Activated naive CD4-positive, alpha-beta T cell treated with anti-CD3 and anti-CD28 coated beads, Interleukin-2, amount 50 U/mL, for 72 hours (primary cell): ENCODE data around the gene SLC25A30. TPM values are rescaled to one million over a fixed set of nuclear protein-coding genes. Genes with fewer than 3 reads are reported as not detected.
A peak's percentile ranks its signal among the peaks of the same experiment; 100 is the strongest.
"Not testable (repeated sequence)": the region's sequence is repeated elsewhere in the genome, so short reads cannot be mapped to it uniquely, and the experiment has no call there.

Experiments
- ATAC-seq, 2 donors: fragments of 150-1000 bp; cut with Tn5 transposase; 2 replicates each; pipeline ENCODE4 v1.10.0; 2021; ENCODE audit warnings: mild to moderate bottlenecking in 2 of 2, moderate library complexity in 2 of 2
- DNase-seq, 2 donors: peaks; one replicate each; pipeline ENCODE4 v3.0.0; 2021 to 2022; ENCODE audit warnings: low spot score in 2 of 2
- H3K27ac Mint-ChIP-seq, 2 donors: one replicate each; pipeline ENCODE4 v1.8.0; 2022; ENCODE audit warnings: mild to moderate bottlenecking in 2 of 2, mixed read lengths in 2 of 2
- H3K36me3 Mint-ChIP-seq, 2 donors: one replicate each; pipeline ENCODE4 v1.8.0; 2022; ENCODE audit warnings: mixed read lengths in 2 of 2
- H3K9me3 Mint-ChIP-seq, 2 donors: one replicate each; pipeline ENCODE4 v1.8.0; 2022; ENCODE audit warnings: mixed read lengths in 2 of 2
- total RNA-seq, 2 donors: library from RNA; stranded (reverse); gene quantifications; one replicate each; pipeline ENCODE4 v1.2.3, GENCODE V29; 2022

Gene SLC25A30
- total RNA-seq, 2 donors from 2014 or later, result 10.5 to 19.7 TPM

GRCh38 chr13:45384474-45385174, 33.5 kb downstream of the SLC25A30 start:
- no peak overlapping the region for H3K27ac Mint-ChIP-seq
- peaks cover 0 to 3% of the 10 kb centered on the region in 2 donors for H3K9me3 Mint-ChIP-seq
- peaks cover 6 to 19% of the 10 kb centered on the region in 2 donors for H3K36me3 Mint-ChIP-seq
- no peak for ATAC-seq
- no peak for DNase-seq

- ATAC-seq, result not testable (repeated sequence)
- H3K36me3 Mint-ChIP-seq, result peaks cover 6 to 19% of the 10 kb centered on the region in 2 donors
These were observed 35.4 kb downstream of the SLC25A30 start for GRCh38 chr13:45382739-45383138.

DNA sequence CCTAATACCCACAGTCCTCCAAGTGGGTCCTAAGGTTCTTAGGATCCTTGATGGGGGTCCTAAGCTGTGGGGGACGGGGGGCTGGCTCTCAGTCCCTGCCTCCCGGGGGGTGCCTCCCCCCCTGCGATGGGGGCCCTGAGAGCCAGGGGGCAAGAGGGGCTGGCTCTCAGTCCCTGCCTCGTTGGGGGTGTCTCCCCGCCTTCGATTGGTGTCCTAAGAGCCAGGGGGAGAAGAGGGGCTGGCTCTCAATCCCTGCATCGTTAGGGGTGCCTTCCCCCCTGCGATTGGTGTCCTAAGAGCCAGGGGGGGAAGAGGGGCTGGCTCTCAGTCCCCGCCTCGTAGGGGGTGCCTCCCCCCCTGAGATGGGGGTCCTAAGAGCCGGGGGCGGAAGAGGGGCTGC, 37.0 kb downstream of the SLC25A30 start:
- ATAC-seq, result no peak
- H3K36me3 Mint-ChIP-seq, result peaks cover 6 to 8% of the 10 kb centered on the region in 2 donors
- H3K27ac Mint-ChIP-seq, result no peak overlapping the region
- no peaks in the 10 kb centered on the region for H3K9me3 Mint-ChIP-seq
- no peak for DNase-seq

More at GRCh38 chr13:45382739-45383138, 35.4 kb downstream of the SLC25A30 start:
- H3K27ac Mint-ChIP-seq, DNase-seq, H3K9me3 Mint-ChIP-seq: not testable (repeated sequence)

DNA sequence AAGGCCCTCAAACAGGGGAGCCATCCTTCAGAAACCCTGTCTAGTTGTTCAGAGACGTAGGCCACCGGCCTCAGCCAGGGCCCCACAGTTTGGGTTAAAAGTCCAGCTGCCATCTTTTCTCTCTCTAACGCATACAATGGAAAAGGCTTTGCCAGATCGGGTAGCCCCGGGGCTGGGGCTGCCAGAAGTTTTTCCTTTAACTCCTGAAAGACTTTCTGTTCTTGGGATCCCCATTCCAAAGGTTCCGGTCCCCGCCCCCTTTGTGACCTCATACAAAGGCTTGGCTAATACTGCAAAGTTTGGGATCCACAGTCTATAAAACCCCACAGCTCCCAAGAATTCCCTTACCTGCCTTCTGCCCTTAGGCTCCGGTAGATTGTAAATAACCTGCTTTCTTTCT, 37.5 kb downstream of the SLC25A30 start:
- not testable (repeated sequence) for H3K27ac Mint-ChIP-seq, H3K9me3 Mint-ChIP-seq, DNase-seq, ATAC-seq, H3K36me3 Mint-ChIP-seq

DNA sequence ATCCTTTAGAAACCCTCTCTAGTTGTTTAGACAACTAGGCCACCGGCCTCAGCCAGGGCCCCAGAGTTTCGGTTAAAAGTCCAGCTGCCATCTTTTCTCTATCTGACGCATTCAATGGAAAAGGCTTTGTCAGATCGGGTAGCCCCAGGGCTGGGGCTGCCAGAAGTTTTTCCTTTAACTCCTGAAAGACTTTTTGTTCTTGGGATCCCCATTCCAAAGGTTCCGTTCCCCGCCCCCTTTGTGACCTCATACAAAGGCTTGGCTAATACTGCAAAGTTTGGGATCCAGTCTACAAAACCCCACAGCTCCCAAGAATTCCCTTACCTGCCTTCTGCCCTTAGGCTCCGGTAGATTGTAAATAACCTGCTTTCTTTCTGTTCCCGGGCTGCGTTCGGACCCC, 38.7 kb downstream of the SLC25A30 start:
- not testable (repeated sequence) for DNase-seq, ATAC-seq, H3K9me3 Mint-ChIP-seq, H3K27ac Mint-ChIP-seq, H3K36me3 Mint-ChIP-seq

DNA sequence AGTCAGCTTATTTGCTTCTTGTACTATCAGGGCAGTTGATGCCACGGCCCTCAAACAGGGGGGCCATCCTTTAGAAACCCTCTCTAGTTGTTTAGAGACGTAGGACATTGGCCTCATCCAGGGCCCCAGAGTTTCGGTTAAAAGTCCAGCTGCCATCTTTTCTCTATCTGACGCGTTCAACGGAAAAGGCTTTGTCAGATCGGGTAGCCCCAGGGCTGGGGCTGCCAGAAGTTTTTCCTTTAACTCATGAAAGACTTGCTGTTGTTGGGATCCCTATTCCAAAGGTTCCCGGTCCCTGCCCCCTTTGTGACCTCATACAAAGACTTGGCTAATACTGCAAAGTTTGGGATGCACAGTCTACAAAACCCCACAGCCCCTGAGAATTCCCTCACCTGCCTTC, 39.4 kb downstream of the SLC25A30 start:
- not testable (repeated sequence) for DNase-seq, H3K27ac Mint-ChIP-seq, H3K9me3 Mint-ChIP-seq, H3K36me3 Mint-ChIP-seq, ATAC-seq

DNA sequence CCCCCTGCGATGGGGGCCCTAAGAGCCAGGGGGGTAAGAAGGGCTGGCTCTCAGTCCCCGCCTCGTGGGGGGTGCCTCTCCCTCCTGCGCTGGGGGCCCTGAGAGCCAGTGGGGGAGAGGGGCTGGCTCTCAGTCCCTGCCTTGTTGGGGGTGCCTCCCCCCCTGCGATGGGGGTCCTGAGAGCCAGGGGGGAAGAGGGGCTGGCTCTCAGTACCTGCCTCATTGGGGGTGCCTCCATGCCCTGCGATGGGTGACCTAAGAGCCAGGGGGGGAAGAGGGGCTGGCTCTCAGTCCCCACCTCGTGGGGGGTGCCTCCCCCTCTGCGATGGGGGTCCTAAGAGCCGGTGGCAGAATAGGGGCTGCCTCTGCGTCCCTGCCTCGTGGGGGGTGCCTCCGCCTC, 40.9 kb downstream of the SLC25A30 start:
- ATAC-seq, H3K36me3 Mint-ChIP-seq, DNase-seq, H3K9me3 Mint-ChIP-seq, H3K27ac Mint-ChIP-seq: not testable (repeated sequence)

DNA sequence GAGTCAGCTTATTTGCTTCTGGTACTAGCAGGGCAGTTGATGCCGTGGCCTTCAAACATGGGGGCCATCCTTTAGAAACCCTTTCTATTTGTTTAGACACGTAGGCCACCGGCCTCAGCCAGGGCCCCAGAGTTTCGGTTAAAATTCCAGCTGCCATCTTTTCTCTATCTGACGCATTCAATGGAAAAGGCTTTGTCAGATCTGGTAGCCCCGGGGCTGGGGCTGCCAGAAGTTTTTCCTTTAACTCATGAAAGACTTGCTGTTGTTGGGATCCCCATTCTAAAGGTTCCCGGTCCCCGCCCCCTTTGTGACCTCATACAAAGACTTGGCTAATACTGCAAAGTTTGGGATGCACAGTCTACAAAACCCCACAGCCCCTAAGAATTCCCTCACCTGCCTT, 41.5 kb downstream of the SLC25A30 start:
- not testable (repeated sequence) for H3K27ac Mint-ChIP-seq, H3K36me3 Mint-ChIP-seq, DNase-seq, H3K9me3 Mint-ChIP-seq, ATAC-seq

- Mint-ChIP-seq H3K36me3 (no peaks in the 10 kb centered on the region), H3K27ac (no peak overlapping the region), H3K9me3 (no peaks in the 10 kb centered on the region)
- DNase-seq (no peak), ATAC-seq (peak; percentile 24 to 63)
These were observed 43.3 kb downstream of the SLC25A30 start for GRCh38 chr13:45374917-45375316.

DNA sequence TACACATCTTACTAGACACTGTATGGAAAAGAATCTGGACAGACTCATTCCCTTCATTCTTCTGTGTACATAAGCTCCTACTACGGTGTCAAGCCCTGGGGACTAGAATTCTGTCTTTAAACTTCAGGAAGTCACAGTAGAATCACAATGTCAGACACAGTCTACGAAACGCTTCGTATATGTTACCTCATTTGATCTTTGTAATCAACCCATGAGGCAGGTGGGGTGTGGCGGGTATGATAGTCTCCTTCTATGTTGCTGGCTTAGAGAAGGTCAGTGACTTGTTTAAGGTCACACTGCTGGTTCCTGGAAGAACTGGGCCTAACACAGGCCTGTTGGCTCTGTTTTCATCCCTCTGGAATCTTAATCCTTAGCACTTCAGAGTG, 45.0 kb downstream of the SLC25A30 start:
- no peaks in the 10 kb centered on the region for H3K9me3 Mint-ChIP-seq
- no peaks in the 10 kb centered on the region for H3K36me3 Mint-ChIP-seq
- peak overlapping the region in 1 of 2 donors; percentile 38 for H3K27ac Mint-ChIP-seq
- DNase-seq, result no peak
- no peak for ATAC-seq

GRCh38 chr13:45372189-45373161, 45.7 kb downstream of the SLC25A30 start:
- Mint-ChIP-seq H3K36me3 (no peaks in the 10 kb centered on the region), H3K9me3 (no peaks in the 10 kb centered on the region), H3K27ac (peak overlapping the region in 1 of 2 donors; percentile 38)
- no peak for DNase-seq
- ATAC-seq, result no peak

- Mint-ChIP-seq H3K27ac (no peak overlapping the region), H3K9me3 (no peaks in the 10 kb centered on the region), H3K36me3 (no peaks in the 10 kb centered on the region)
- ATAC-seq, result no peak
- peak in 1 of 2 donors; percentile 62 for DNase-seq
These were observed 47.2 kb downstream of the SLC25A30 start for GRCh38 chr13:45370922-45371406.

DNA sequence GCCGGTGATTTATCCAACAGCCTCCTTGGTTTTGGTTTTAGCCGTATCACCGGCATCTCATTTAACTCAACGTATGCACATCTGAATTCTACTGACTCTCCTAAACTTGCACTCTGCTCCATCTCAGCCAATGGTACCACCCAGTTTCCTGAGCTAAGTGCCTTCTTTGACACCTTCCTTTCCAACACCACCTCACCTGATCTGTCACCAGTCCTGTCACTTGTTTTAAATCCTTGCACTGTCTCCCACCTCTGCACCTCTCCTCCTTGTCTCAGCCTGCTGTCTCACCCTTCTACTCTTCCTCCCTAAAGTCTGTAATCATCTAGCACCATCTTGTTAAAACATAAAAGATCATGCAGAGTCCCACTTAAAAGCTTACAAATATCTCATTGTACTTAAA, 49.1 kb downstream of the SLC25A30 start:
- H3K27ac Mint-ChIP-seq, result peak overlapping the region in 1 of 2 donors; percentile 89
- no peaks in the 10 kb centered on the region for H3K9me3 Mint-ChIP-seq
- H3K36me3 Mint-ChIP-seq, result peaks cover 0 to 3% of the 10 kb centered on the region in 2 donors
- DNase-seq (no peak), ATAC-seq (no peak)

- no peak for DNase-seq
- no peak for ATAC-seq
- Mint-ChIP-seq H3K36me3 (peaks cover 0 to 8% of the 10 kb centered on the region in 2 donors), H3K9me3 (peaks cover 0 to under 1% of the 10 kb centered on the region in 2 donors), H3K27ac (peak overlapping the region; percentile 89 to 94)
These were observed 49.6 kb downstream of the SLC25A30 start for GRCh38 chr13:45368571-45368970.

DNA sequence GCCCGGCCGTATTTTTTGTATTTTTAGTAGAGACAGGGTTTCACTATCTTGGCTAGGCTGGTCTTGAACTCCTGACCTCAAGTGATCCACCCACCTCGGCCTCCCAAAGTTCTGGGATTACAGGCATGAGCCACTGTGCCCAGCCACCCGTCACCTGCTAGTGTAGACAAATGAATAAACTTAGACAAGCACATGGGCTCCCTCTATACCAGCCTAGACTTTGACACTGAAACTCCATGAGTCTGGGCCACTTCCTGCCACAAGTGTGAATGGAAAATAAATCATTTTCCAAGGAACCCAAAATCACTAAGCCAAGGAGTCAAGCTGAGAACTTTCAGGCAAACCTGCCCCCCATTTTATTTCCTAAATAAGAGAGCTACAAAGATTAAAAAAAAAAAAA, 50.2 kb downstream of the SLC25A30 start:
- peak overlapping the region; percentile 89 to 94 for H3K27ac Mint-ChIP-seq
- ATAC-seq, result peak in 1 of 2 donors; percentile 65
- H3K36me3 Mint-ChIP-seq, result peaks cover under 1 to 13% of the 10 kb centered on the region in 2 donors
- peaks cover 0 to 3% of the 10 kb centered on the region in 2 donors for H3K9me3 Mint-ChIP-seq
- peak in 1 of 2 donors; percentile 12 for DNase-seq

GRCh38 chr13:45367358-45367757, 50.8 kb downstream of the SLC25A30 start:
- peaks cover 7 to 19% of the 10 kb centered on the region in 2 donors for H3K36me3 Mint-ChIP-seq
- peaks cover 6% of the 10 kb centered on the region in 2 donors for H3K9me3 Mint-ChIP-seq
- peak overlapping the region; percentile 89 to 94 for H3K27ac Mint-ChIP-seq
- ATAC-seq (peak; percentile 100), DNase-seq (peak; percentile 84 to 91)

- peaks cover 14 to 28% of the 10 kb centered on the region in 2 donors for H3K36me3 Mint-ChIP-seq
- ATAC-seq (no peak), DNase-seq (no peak)
- peaks cover 11 to 12% of the 10 kb centered on the region in 2 donors for H3K9me3 Mint-ChIP-seq
- no peak overlapping the region for H3K27ac Mint-ChIP-seq
These were observed 52.7 kb downstream of the SLC25A30 start for GRCh38 chr13:45365558-45365885.
